ENCODE data around the gene PI4K2A.

The PI4K2A gene

DNA sequence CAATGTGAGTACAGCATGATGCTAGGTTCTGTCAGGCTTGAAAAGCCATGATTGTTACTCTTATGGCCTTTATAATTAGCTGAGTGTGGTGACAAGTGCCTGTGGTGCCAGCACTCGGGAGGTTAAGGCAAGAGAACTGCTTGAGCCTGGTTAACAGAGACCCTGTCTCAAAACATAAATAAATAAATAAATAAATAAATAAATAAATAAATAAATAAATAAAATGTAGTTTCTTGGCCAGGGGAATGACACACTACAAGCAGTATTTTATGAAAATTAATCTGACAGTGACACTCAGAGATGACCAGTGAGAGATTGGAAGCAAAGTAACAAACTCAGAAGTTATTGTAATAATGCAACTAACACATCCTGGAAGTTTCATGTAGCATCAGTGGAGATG lies 4.9 kb upstream of the PI4K2A start:
- Histone ChIP-seq H3K4me1 (ENCODE audit: control insufficient read depth, insufficient read depth, low read length) (no peaks in the 10 kb centered on the region), H3K36me3 (ENCODE audit: control insufficient read depth in 2 of 2, insufficient read depth in 1 of 2, low read length in 2 of 2) (no peaks in the 10 kb centered on the region), H3K4me3 (ENCODE audit: low read depth, low read length) (no peak overlapping the region), H3K9me3 (ENCODE audit: control insufficient read depth, insufficient read depth, low read depth, low read length) (no peaks in the 10 kb centered on the region), H3K27ac (ENCODE audit: extremely low read depth, low read depth, low read length) (no peak overlapping the region)
- ChIA-PET POLR2A (no interaction called here), CTCF (no interaction called here)
- TF ChIP-seq, protein P1, sequence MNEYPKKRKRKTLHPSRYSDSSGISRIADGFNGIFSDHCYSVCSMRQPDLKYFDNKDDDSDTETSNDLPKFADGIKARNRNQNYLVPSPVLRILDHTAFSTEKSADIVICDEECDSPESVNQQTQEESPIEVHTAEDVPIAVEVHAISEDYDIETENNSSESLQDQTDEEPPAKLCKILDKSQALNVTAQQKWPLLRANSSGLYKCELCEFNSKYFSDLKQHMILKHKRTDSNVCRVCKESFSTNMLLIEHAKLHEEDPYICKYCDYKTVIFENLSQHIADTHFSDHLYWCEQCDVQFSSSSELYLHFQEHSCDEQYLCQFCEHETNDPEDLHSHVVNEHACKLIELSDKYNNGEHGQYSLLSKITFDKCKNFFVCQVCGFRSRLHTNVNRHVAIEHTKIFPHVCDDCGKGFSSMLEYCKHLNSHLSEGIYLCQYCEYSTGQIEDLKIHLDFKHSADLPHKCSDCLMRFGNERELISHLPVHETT (tag by site-specific recombination; IDR thresholded peaks at IDR 0.05) = peak; percentile 55; the same call in 1 of the 2 replicates
- TF ChIP-seq SP3 (tag by site-specific recombination; IDR thresholded peaks at IDR 0.05) = 0 out of 2 replicates have a peak, but pooled peaks have one; percentile 24
- TF ChIP-seq, protein P2, sequence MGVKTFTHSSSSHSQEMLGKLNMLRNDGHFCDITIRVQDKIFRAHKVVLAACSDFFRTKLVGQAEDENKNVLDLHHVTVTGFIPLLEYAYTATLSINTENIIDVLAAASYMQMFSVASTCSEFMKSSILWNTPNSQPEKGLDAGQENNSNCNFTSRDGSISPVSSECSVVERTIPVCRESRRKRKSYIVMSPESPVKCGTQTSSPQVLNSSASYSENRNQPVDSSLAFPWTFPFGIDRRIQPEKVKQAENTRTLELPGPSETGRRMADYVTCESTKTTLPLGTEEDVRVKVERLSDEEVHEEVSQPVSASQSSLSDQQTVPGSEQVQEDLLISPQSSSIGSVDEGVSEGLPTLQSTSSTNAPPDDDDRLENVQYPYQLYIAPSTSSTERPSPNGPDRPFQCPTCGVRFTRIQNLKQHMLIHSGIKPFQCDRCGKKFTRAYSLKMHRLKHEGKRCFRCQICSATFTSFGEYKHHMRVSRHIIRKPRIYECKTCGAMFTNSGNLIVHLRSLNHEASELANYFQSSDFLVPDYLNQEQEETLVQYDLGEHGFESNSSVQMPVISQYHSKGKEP (tag by site-specific recombination; IDR thresholded peaks at IDR 0.05) = no peak
- peak; percentile 82 for TF ChIP-seq ZNF560 (tag by site-specific recombination; IDR thresholded peaks at IDR 0.05; ENCODE audit: borderline replicate concordance)
- TF ChIP-seq ZNF394 (tag by site-specific recombination; IDR thresholded peaks at IDR 0.05; ENCODE audit: borderline replicate concordance) = peak; percentile 98
- no peak for TF ChIP-seq ZNF670 (tag by site-specific recombination; IDR thresholded peaks at IDR 0.05; ENCODE audit: low read depth)
- TF ChIP-seq ZBTB7A (tag by site-specific recombination; IDR thresholded peaks at IDR 0.05; ENCODE audit: low read depth) = peak; percentile 36; the same call in 1 of the 2 replicates
- TF ChIP-seq ZNF629 (tag by site-specific recombination; IDR thresholded peaks at IDR 0.05) = peak; percentile 60
- TF ChIP-seq ZNF202 (tag by site-specific recombination; IDR thresholded peaks at IDR 0.05; ENCODE audit: borderline replicate concordance) = no peak; the same call in 1 of the 2 replicates
- TF ChIP-seq SP7 (tag by site-specific recombination; IDR thresholded peaks at IDR 0.05) = no peak
- no peak; the same call in 1 of the 2 replicates for TF ChIP-seq ZNF530 (tag by site-specific recombination; IDR thresholded peaks at IDR 0.05; ENCODE audit: low read depth)
- TF ChIP-seq ZNF266 (tag by site-specific recombination; IDR thresholded peaks at IDR 0.05; ENCODE audit: low read depth) = peak; percentile 66; the same call in 1 of the 2 replicates
- TF ChIP-seq TCF7L2 (IDR thresholded peaks at IDR 0.05; ENCODE audit: borderline replicate concordance, low read depth, low read length) = no peak
- peak; percentile 83 for TF ChIP-seq ZNF623 (tag by site-specific recombination; IDR thresholded peaks at IDR 0.05)
- peak; percentile 55; the same call in 1 of the 2 replicates for TF ChIP-seq GFI1B (tag by site-specific recombination; IDR thresholded peaks at IDR 0.05)
- TF ChIP-seq, protein P3, sequence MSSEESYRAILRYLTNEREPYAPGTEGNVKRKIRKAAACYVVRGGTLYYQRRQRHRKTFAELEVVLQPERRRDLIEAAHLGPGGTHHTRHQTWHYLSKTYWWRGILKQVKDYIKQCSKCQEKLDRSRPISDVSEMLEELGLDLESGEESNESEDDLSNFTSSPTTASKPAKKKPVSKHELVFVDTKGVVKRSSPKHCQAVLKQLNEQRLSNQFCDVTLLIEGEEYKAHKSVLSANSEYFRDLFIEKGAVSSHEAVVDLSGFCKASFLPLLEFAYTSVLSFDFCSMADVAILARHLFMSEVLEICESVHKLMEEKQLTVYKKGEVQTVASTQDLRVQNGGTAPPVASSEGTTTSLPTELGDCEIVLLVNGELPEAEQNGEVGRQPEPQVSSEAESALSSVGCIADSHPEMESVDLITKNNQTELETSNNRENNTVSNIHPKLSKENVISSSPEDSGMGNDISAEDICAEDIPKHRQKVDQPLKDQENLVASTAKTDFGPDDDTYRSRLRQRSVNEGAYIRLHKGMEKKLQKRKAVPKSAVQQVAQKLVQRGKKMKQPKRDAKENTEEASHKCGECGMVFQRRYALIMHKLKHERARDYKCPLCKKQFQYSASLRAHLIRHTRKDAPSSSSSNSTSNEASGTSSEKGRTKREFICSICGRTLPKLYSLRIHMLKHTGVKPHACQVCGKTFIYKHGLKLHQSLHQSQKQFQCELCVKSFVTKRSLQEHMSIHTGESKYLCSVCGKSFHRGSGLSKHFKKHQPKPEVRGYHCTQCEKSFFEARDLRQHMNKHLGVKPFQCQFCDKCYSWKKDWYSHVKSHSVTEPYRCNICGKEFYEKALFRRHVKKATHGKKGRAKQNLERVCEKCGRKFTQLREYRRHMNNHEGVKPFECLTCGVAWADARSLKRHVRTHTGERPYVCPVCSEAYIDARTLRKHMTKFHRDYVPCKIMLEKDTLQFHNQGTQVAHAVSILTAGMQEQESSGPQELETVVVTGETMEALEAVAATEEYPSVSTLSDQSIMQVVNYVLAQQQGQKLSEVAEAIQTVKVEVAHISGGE (tag by site-specific recombination; conservative IDR thresholded peaks at IDR 0.05; ENCODE audit: low read depth) = peak; percentile 80
- peak; percentile 70 for TF ChIP-seq ZXDB (tag by site-specific recombination; IDR thresholded peaks at IDR 0.05)
- TF ChIP-seq, protein P4, sequence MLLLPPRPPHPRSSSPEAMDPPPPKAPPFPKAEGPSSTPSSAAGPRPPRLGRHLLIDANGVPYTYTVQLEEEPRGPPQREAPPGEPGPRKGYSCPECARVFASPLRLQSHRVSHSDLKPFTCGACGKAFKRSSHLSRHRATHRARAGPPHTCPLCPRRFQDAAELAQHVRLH (tag by site-specific recombination; IDR thresholded peaks at IDR 0.05) = peak; percentile 57; the same call in 1 of the 2 replicates
- TF ChIP-seq ZNF391 (tag by site-specific recombination; IDR thresholded peaks at IDR 0.05; ENCODE audit: borderline replicate concordance, low read depth) = no peak
- TF ChIP-seq HOXA7 (CRISPR knock-in tag; IDR thresholded peaks at IDR 0.05; ENCODE audit: borderline replicate concordance) = no peak
- TF ChIP-seq ZNF112 (tag by site-specific recombination; IDR thresholded peaks at IDR 0.05) = no peak
- no peak for TF ChIP-seq SCRT1 (tag by site-specific recombination; IDR thresholded peaks at IDR 0.05; ENCODE audit: borderline replicate concordance)
- TF ChIP-seq, protein P5, sequence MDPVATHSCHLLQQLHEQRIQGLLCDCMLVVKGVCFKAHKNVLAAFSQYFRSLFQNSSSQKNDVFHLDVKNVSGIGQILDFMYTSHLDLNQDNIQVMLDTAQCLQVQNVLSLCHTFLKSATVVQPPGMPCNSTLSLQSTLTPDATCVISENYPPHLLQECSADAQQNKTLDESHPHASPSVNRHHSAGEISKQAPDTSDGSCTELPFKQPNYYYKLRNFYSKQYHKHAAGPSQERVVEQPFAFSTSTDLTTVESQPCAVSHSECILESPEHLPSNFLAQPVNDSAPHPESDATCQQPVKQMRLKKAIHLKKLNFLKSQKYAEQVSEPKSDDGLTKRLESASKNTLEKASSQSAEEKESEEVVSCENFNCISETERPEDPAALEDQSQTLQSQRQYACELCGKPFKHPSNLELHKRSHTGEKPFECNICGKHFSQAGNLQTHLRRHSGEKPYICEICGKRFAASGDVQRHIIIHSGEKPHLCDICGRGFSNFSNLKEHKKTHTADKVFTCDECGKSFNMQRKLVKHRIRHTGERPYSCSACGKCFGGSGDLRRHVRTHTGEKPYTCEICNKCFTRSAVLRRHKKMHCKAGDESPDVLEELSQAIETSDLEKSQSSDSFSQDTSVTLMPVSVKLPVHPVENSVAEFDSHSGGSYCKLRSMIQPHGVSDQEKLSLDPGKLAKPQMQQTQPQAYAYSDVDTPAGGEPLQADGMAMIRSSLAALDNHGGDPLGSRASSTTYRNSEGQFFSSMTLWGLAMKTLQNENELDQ (tag by site-specific recombination; IDR thresholded peaks at IDR 0.05; ENCODE audit: low read depth) = no peak
- TF ChIP-seq ZNF292 (tag by site-specific recombination; IDR thresholded peaks at IDR 0.05; ENCODE audit: borderline replicate concordance, low read depth) = 0 out of 2 replicates have a peak, but pooled peaks have one; percentile 56
- no peak for TF ChIP-seq ZNF23 (tag by site-specific recombination; IDR thresholded peaks at IDR 0.05; ENCODE audit: borderline replicate concordance)
- no peak for TF ChIP-seq ZNF658 (tag by site-specific recombination; IDR thresholded peaks at IDR 0.05)
- peak; percentile 88 for TF ChIP-seq ZNF558 (tag by site-specific recombination; IDR thresholded peaks at IDR 0.05)
- TF ChIP-seq RBAK (tag by site-specific recombination; IDR thresholded peaks at IDR 0.05) = 0 out of 2 replicates have a peak, but pooled peaks have one; percentile 42
- peak; percentile 94 for TF ChIP-seq ZNF426 (tag by site-specific recombination; IDR thresholded peaks at IDR 0.05)
- TF ChIP-seq ZNF664 (tag by site-specific recombination; IDR thresholded peaks at IDR 0.05) = peak; percentile 82
- TF ChIP-seq ZNF121 (tag by site-specific recombination; IDR thresholded peaks at IDR 0.05) = no peak
